Epithelial cell of proximal tubule (primary cell): ENCODE data around the gene SND1. TPM values are rescaled to one million over a fixed set of nuclear protein-coding genes. Genes with fewer than 3 reads are reported as not detected.
A peak's percentile ranks its signal among the peaks of the same experiment; 100 is the strongest.

Experiments
- DNase-seq: peaks from one replicate; pipeline ENCODE4 v3.0.0-alpha.2; 2011; ENCODE audit warnings: low read depth
- H3K4me3 ChIP-seq: 2 replicates; pipeline ENCODE4 v1.5.1; 2011; ENCODE audit warnings: low read depth, mild to moderate bottlenecking, low read length
- CTCF ChIP-seq: conservative IDR thresholded peaks from 2 replicates; pipeline ENCODE4 v1.5.1; 2012; ENCODE audit warnings: low read depth, mild to moderate bottlenecking, low read length
- total RNA-seq: library from RNA; depleted of rRNA; stranded (reverse); fragments of >200 nt; gene quantifications from 2 replicates; pipeline ENCODE4 v1.2.3, GENCODE V29; 2015

SND1 gene
- total RNA-seq, 1 donor from 2014 or later = 122 TPM

- TF ChIP-seq CTCF = no peak
- no peak overlapping the region for H3K4me3 ChIP-seq
- no peak for DNase-seq
Observed at GRCh38 chr7:127892488-127893314, 240.7 kb downstream of the SND1 start.

GRCh38 chr7:127893547-127893946 is 241.6 kb downstream of the SND1 start:
- DNase-seq = no peak
- no peak overlapping the region for H3K4me3 ChIP-seq

GRCh38 chr7:127894588-127894987 is 242.6 kb downstream of the SND1 start:
- H3K4me3 ChIP-seq = no peak overlapping the region
- no peak for DNase-seq
- no peak for TF ChIP-seq CTCF

More at GRCh38 chr7:127893547-127893946, 241.6 kb downstream of the SND1 start:
- no peak for TF ChIP-seq CTCF

- no peak for DNase-seq
- no peak for TF ChIP-seq CTCF
- no peak overlapping the region for H3K4me3 ChIP-seq
Observed at GRCh38 chr7:127895360-127895759, 243.4 kb downstream of the SND1 start.

GRCh38 chr7:127895814-127896280 is 243.9 kb downstream of the SND1 start:
- no peak overlapping the region for H3K4me3 ChIP-seq
- DNase-seq = peak; percentile 41
- no peak for TF ChIP-seq CTCF

- no peak for DNase-seq
- TF ChIP-seq CTCF = no peak
Observed at GRCh38 chr7:127896659-127897058, 244.7 kb downstream of the SND1 start.

More at GRCh38 chr7:127896659-127897058, 244.7 kb downstream of the SND1 start:
- no peak overlapping the region for H3K4me3 ChIP-seq
